Cardiac fibroblast (primary cell): ENCODE data around the gene RNU6-9.

Experiments used
- DNase-seq, 2 donors: peaks; one replicate each; pipeline versions ENCODE4 v3.0.0 to v3.0.0-alpha.2; 2010; ENCODE audit warnings: low read depth in 2 of 2
- H3K4me3 ChIP-seq, 2 donors: replicated peaks in 1 of 2; 1 replicate in 1 of 2; 2 replicates in 1 of 2; pipeline ENCODE4 v1.5.1; 2011; ENCODE audit warnings: low read depth in 2 of 2, low read length in 2 of 2, mild to moderate bottlenecking in 2 of 2, moderate library complexity in 1 of 2
- TF ChIP-seq, protein P1 (sequence below): IDR thresholded peaks from one replicate; pipeline ENCODE4 v1.5.1; 2011; ENCODE audit warnings: low read depth, mild to moderate bottlenecking, low read length, inconsistent platforms

RNU6-9 gene

DNA sequence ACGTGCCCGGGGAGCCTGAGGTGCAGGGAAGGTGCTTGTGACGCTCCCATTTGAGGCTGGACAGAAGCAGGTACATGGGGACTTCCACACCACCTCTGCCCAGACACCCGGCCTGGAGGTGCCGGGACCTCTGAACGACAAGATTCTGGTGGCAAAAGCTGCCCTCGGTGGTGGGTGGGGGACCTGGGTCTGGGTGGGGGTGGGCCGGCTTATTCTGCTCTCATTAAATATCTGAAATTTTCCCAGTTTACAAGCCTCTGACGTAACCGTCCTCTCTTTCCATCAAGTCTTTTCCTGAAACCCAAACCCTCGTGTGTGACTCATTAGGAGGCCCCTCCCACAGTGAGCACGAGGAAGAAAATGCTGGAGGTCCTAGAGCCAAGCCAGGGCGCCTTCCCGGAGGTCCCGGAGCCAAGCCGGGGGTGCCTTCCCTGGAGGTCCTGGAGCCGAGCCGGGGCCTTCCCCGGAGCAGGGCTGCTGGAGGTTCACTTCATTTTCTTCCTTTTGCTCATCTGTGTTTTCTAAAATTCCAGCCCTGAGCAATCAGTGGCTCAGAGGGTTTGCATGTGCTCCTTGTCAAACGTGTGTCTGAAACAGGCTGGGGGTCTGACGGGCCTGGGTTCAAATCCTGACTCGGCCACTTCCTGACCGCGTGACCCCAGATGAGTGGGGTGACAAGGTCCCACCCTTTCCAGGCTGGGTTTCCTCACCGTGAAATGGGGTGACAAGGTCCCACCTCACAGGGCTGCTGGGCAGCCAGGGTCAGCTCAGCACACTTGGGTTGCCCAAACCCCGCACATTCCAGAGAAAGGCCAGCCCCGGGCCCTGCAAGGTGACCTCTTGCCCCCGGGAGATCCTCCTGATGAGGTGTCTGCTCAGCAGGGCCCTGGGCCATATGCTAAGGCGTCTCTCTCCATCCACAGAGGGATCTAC lies 23.8 kb upstream of the RNU6-9 start:
- peak; percentile 91 to 96 for DNase-seq
- no peak overlapping the region for H3K4me3 ChIP-seq
- TF ChIP-seq, protein P1, sequence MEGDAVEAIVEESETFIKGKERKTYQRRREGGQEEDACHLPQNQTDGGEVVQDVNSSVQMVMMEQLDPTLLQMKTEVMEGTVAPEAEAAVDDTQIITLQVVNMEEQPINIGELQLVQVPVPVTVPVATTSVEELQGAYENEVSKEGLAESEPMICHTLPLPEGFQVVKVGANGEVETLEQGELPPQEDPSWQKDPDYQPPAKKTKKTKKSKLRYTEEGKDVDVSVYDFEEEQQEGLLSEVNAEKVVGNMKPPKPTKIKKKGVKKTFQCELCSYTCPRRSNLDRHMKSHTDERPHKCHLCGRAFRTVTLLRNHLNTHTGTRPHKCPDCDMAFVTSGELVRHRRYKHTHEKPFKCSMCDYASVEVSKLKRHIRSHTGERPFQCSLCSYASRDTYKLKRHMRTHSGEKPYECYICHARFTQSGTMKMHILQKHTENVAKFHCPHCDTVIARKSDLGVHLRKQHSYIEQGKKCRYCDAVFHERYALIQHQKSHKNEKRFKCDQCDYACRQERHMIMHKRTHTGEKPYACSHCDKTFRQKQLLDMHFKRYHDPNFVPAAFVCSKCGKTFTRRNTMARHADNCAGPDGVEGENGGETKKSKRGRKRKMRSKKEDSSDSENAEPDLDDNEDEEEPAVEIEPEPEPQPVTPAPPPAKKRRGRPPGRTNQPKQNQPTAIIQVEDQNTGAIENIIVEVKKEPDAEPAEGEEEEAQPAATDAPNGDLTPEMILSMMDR: no peak

DNA sequence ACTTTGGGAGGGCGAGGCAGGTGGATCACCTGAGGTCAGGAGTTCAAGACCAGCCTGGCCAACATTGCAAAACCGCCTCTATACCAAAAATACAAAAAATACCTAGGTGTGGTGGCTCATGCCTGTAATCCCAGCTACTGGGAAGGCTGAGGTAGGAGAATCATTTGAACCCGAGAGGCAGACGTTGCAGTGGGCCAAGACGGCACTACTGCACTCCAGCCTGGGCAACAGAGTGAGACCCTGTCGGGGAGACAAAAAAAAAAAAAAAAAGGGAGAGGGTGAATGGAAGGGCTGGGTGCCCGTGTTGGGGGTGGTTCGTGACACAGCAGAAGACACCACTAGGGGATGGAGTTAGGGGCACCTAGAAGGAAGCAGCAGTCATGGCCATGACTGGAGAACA lies 23.0 kb upstream of the RNU6-9 start:
- DNase-seq: no peak
- H3K4me3 ChIP-seq: no peak overlapping the region
- TF ChIP-seq, protein P1: no peak

DNA sequence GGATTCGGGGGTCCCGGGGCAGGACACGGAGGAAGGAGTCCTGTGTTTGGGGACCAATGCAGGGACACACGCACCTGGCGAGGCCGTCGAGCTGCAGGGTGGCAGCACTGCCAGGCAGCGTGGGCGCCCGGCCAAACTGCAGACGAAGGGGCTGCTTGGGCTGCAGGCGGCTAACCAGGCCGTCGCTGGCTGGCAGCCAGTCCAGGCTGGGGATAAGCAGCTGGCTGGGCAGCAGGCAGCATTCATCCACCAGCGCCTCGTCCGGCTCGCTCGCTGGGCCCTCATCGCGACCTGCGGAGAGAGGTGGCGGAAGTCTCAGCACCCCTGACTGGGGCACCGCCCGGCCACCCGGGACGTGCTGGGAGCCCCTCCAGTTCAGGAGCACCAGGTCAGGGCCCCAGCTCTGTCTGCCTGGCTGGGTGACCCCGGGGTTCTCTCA lies 22.3 kb upstream of the RNU6-9 start:
- TF ChIP-seq, protein P1: no peak
- H3K4me3 ChIP-seq: no peak overlapping the region
- no peak for DNase-seq

DNA sequence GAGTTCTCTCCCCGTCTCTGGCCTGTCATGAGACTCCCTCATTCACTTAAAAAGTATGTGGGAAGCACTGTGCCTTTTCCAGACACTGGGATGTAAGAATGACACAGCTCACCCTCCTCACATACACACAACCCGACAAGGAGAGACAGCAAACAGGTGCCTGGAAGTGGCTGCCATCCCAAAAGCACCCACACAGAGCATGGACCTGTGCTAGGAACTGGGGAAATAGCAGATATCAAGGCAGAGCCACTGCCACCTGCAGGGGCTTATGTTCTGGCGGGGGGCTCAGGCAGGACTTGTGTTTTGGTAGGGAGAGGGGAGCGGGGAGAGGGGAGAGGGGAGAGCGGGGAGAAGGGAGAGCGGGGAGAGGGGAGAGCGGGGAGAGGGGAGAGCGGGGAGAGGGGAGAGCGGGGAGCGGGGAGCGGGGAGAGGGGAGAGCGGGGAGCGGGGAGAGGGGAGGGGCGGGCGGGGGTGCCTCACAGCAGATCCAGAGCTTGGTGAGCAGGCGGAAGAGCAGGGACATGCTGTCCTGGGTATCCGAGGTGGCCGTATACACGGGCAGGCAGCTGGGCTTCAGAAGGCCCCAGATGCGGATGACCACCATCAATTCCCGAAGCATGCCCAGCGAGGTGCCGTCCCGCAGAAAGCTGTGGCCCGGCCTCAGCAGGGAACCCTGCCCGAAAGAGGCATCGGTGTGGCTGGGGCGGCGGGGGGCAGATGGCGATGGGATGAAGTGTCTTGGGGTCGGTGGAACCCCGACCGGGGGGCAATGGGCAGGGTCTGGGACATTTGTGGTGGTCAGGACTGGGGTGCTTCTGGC lies 21.6 kb upstream of the RNU6-9 start:
- TF ChIP-seq, protein P1: no peak
- H3K4me3 ChIP-seq: no peak overlapping the region
- no peak for DNase-seq

DNA sequence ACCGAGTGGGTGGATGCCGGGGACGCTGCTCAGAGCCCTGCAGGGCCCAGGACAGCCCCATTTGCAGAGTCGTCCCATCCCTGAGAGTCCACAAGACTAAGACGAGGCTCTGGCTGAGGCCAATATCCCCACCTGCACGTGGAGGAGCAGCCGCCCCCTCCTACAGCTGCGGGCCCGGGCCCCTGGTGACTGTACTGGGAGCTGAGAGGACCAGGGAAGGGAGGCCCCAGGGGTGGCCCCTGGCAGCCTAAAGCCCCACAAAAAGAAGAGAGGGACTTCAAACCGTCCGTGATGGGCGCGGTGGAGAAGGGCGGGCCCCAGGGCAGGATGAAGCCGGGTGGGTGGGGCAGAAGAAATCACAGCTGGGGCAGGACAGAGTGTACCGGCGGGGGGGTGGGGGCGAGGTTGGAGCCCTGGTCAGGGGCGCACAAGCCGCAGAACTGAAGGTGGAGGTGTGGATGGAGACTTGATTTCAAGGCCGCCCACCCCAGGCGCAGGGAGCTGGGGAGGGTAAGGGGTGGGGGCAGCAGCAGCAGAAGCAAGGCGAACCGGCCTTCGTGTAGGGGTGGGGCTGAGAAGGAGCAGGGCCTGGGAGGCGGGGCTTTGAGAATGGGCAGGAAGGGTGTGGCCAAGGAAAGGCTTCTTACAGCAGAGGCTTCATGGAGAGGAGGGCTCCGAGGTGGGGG lies 20.9 kb upstream of the RNU6-9 start:
- TF ChIP-seq, protein P1: no peak
- DNase-seq: peak; percentile 47 to 56
- H3K4me3 ChIP-seq: no peak overlapping the region

DNA sequence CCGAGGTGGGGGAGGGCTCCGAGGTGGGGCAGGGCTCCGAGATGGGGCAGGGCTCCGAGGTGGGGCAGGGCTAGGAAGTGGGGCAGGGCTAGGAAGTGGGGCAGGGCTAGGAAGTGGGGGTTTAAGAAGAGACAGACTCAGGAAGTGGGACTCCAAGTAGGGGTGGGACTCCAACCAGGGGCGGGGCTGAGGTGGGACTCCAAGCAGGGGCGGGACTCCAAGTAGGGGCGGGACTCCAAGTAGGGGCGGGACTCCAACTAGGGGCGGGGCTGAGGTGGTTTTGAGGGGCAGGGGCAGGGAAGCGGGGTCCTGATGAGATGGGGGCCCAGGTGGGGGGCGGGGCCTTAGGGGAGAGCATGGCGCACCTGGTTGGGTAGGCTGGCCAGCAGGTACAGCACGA lies 20.2 kb upstream of the RNU6-9 start:
- no peak overlapping the region for H3K4me3 ChIP-seq
- TF ChIP-seq, protein P1: no peak
- peak; percentile 37 to 38 for DNase-seq
